GM18870 (cell line): Measurements from ENCODE around the gene PFKFB2.

Experiments used
- ATAC-seq: cut with Tn5 transposase; IDR thresholded peaks from one replicate; pipeline ENCODE4 v1.9.1; 2021; ENCODE audit warnings: moderate library complexity; ENCODE audit not compliant: unreplicated experiment

Gene PFKFB2

DNA sequence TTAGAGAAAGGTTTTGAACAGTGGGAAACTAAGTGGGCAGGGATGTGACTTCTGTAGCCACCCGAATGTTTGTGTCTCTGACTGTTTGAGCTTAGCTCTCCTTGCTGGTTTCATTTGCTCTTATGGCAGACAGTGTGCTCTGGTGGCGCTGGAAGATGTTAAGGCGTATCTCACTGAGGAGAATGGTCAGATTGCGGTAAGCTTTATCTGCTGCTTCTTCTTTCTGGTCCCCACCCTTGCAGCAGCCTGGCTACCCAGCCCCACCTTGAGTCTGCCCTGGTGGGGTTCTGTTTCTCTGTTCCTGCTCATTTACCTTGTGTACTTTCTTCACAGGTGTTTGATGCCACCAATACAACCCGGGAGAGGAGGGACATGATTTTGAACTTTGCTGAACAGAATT is 9.9 kb downstream of the PFKFB2 start:
- ATAC-seq, result no peak

DNA sequence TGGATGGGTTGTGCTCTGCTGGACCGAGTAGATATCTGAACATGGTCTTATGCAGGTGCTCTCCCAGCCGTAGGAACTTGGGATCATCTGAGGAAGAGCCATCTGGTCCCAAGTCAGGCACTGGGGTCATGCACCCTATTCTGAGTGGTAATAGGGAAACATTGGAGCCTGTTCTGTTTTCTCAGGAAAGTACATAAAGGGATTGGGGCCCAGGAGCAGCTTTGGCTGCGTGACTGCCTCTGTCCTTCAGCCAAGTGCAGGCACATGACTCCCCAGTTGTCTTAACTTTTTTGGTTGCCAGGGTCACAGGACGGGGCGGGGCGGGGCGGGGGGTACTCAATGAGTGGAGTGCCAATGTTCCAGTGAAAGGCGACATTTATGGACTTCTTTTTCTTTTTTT is 11.5 kb downstream of the PFKFB2 start:
- no peak for ATAC-seq

DNA sequence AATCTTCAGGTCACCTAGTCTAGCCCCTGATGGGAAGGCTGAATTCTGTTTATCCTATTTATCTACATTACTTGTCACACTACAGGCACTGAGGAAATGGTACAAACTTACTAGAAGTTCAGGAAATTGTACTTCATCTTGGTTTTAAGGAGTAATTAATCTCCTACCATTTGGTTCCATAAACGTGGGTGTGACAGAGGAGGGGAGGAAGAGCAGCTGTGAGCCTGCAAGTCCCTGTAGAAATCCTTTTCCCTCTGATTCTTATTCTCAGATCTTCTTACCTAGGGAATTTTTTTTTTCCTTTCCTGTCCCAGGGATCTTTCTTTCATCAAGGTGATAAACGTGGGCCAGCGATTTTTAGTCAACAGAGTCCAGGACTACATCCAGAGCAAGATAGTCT is 14.1 kb downstream of the PFKFB2 start:
- ATAC-seq, result no peak

DNA sequence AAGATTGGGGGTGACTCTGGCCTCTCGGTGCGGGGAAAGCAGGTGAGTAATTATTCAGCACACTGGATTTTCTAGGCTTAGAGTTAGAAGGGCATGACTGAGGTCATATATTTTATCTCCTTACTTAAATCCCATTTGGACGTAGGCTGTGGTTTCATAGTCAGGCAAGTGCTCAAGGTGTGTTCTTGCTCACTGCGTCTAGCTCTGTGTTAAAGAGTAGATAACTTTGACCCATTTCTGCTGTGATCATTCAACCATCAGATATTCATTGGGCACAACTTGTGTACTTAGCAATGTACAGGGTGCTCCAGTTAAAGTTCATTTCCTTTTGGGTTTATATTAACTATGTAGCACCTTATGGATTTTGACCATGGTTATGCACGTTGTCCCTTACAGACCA is 14.6 kb downstream of the PFKFB2 start:
- ATAC-seq, result no peak

DNA sequence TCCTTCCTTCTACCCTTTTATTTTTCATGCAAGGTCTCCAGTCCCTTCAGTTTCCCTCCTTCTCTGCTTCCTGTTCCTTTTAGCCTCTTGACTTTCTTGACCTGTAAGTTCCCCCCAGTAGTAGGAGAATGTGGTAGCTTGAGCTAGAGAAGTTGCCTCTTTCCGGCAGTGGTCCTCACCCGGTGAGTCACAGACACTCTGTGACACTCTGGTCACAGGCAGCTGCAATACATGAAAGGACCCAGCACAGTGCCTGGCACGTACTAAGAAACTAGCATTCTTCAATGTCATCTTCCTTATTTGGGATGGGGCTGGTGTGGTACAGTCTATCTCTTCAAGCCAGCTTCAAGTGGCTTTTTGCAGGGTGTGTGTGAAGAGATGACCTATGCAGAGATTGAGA is 16.0 kb downstream of the PFKFB2 start:
- no peak for ATAC-seq

DNA sequence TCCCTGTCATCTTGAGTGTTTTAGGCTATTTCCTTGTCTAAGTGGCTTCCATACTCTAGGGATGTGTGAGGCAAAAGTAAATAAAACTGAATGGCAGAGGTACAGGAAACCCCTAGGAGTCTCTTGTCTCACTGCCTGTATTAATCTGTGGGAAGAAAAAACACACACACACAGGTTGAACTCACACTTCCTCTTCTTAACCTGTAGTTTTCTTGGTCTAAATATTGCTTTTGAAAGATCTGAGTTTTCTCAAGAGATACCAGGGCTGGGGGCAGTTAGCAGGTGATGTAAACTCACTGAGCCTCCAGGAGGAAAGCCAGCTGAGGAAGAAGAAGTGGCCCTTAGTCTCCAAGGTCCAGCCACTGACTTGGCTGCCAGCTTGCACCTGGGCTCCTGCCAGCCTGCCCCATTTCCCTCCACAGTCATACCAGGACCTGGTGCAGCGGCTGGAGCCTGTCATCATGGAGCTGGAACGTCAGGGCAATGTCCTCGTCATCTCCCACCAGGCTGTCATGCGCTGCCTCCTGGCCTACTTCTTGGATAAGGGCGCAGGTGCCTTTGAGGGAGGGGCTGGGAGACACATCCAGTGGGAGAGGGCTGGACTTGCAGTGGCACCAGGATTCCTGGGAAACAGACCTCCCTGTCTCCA is 16.9 kb downstream of the PFKFB2 start:
- no peak for ATAC-seq

DNA sequence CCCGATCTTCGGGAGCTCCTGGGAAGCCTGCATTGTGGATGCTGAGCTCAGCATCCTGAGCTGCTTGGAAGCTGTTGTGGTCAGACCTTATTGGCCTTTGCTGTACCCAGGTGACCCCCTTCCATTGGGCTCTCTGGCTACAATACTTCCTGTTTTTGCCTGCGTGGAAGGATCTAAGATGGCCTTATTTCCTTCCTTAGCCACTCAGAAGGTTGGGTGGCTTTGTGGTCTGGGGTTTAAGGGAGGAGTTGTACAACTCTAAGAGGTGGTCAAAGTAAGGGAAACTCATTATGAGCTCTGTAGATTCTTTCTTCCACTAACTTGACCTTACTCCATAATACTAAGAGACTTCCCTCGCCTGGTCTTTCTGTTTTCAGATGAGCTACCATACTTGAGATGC is 17.7 kb downstream of the PFKFB2 start:
- ATAC-seq, result no peak

DNA sequence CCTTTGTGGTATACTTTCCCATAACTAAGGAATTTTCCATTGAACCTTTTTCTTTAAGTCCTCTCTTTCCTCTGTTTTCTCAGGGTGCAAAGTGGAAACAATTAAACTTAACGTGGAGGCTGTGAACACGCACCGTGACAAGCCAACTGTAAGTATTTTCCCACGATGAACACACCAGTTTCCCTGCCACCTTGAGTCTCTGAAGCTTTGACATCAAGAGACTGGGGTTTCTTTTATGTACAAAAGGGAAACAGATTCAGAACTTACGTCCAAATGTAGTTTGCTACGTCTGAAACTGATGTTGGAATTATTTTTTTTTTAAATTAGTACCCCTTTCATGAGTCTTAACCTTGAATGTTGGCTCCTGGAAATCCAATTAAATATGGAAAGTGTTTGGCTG is 18.4 kb downstream of the PFKFB2 start:
- no peak for ATAC-seq

DNA sequence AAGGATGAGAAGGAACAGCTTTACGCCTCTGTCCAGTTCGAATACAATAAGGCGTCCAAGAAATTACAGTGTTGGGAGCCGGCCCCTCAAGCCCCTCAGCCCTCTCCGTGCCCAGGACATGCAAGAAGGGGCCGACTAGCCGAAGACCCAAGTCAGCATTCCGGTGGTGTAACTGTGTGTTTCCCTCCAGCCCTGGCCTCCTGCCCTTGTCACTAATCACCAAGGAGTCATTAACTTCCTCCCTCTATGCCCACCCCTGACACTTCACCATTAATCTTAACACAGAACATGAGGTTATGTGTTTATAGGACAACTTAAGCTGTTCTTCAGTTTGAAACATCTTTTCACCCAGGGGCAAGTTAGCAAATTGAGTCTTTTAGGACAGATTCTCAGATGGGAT is 19.2 kb downstream of the PFKFB2 start:
- ATAC-seq, result no peak

DNA sequence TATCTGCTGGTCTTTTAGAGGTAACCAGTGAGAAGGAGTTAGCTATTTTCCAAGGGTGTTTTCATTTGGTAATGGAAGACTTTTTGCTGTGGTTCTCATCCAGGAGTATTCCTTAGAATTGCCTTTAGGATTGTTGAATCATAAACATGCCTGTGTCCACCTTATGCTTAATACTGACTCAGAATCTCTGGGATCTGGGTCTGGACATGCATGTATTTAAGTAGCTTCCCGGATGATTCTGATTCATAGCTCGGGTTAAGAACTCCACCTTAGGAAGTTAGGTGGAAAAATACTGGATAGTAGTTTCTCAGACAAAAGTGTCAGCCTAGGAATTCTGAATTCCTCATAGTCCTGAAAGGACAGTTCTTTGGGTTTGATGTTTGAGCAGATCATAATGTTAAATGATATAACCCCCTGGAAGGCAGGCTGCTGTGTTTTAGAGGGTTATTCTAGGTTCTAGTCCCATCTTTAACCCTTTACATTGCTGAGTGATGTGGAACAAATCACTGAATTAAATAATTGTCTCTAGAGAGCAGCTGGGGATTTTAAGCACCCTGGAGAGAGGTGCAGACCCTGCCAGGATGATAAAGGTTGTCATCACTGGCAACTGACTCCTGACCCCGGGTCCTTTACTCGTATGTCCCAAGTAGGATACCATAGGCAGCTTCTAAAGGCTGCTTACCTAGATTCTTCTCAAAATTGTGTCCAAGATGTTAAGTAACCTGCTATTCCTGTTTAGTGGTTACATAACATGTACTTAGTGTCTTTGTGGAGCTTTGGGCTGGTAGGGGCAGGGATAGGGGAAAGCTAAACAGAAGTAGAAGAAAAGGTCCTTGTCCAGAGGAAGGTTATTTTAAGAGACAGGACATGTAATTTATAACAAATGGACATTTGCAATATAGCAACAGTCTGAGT is 21.1 kb downstream of the PFKFB2 start:
- ATAC-seq, result no peak

DNA sequence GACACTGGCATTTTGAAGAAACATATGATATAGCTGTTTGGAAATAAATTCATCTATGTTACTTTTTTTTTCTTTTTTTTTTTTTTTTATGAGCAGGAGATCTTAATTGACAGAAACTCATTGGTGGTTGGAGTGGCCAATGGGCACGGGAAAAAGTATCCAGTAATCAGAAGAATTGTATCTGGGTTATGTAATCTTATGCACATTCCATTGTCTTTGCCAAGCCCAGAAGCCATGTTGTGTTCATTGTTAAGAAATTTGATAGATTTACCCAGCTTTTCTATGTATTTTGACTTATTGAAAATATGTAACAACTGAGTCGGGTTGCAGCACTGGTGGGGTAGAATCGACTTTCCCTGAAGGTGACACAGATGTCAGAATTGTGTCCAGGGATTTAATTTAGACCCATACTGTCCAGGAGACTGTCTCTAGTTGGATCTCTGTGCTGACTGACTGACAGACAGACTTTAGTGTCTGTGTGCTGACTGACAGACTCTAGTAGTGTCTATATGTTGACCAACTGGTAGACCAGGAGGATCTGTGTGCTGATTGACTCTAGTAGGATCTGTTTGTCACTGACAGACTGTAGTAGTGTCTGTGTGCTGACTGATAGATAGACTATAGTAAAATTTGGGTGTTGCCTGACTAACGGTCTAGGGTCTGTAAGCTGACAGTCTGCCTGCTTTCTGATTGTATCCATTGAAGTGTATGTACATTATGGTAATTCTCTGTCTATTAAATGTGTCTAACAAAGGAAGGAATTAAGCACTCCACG is 23.3 kb downstream of the PFKFB2 start:
- no peak for ATAC-seq

DNA sequence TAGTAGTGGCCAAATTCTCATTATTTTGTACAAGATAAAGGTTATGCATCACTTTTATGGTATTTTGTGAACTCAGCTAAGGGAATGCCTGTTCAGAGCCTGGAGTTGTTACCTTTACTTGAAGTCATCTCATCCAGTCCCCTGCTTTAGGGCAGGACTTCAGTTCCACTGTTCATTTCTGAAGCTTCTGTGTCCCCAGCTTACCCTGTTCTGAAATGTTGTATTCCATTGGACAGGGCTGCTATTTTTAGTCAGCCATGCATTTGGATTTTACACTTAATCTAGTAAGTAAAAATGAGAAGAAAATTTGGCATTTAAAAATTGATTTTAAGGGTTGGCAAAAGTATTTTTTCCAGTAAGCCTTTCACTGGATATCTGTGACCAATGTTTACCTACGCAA is 23.9 kb downstream of the PFKFB2 start:
- no peak for ATAC-seq

DNA sequence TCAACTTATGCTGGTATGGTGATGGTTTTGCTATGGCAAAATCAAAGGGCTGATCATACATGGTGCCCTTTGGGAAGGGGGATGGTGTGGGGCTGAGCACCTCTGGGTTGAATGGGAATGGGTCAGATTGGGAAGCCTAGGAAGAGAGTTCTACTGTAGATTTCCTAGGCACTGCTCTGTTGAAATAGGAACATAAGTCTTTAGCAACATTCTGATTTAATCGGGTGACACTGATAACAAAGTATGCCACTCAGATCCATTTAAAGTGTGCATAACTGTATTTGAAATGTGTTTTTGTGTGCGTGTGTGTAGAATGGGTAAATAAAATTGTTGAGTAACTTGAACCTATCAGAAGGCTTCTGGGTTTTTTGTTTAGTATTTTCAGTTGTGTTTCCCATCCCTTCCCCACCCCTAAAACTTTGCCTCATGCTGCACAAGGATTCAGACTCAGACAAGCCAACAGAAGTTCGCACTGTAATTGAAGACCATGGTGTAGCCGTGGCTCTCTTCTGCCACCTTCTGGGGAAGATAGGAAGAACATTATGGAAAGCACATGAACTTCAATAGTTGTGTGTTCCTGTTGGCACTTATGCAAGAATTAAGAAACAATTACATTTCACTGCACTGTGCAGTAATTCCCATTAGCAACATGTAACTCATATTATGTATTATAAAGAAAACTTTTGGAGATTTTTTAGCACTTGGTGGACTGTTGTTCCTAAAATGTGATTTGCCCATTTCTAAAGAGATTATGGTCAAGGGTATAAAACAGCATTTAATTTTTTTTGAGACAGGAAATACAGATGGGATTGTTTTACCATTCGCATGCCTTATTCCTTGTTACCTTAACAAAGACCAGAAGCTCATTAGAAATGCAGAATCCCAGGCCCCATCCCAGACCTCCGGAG is 24.6 kb downstream of the PFKFB2 start:
- no peak for ATAC-seq

DNA sequence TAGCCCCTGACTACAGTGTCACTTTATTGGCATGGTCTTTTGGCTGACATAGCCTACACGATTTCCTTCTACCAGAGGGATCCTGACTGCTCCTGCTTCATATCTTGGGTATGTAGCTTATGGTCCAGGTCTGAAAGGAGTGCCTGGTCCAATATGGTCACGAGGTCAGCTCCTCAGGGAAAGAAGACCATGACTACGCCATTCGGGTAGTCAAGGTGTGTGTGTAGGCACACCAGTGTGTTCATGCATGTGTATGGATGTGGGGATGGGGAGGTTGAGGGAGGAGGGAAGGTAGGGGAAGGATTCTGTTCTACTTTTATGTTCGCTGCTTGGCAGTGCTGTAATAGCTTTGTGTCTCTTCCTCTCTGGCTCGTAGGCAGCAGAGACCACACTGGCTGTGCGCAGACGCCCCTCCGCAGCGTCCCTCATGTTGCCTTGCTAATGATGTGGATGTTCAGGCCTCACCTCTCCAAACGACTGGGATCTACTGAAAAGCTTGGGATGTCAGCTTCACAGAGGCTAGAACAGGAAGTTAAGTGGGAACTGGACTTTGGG is 25.6 kb downstream of the PFKFB2 start:
- ATAC-seq, result no peak

DNA sequence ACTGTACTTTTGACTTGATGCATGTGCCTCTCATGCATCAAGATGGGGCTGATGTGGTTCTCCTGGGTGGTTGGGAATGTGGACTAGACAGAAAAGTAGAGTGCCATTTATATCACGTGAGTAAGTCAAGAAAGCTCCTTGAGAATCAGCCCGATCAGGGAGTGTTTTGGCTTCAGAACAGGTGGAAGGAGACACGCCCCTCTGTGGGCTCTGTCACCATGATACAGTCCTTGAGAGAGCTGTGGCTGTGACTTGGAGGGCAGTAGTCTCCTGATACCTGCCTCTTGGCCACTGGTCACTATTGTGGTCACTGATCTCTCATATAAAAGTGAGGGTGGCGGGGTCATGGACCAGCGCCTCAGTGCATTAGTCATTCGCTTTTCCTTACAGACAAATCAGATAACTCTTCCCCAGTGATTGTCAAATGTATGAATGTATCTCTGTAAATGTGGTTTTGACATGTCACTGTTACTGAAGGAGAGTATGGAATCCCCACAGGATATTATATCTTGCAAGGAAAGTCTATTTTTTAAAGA is 26.7 kb downstream of the PFKFB2 start:
- no peak for ATAC-seq

DNA sequence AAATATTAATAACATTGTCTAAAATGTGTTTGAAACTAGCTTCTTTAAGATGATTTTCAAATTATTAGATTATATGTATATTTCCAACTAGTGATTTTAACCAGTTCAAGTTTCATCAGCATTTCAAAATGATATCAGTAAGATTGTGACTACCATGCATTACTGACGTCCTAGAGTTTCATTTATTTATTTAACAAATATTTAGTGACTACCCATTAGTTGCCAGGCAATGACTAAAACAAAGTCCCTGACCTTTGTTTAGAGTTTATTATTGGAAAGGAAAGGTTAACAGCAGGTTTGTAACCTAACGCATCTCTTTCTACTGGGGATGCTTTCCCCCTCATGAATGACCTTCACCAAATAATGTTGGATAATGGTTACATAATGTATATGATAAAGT is 28.0 kb downstream of the PFKFB2 start:
- ATAC-seq, result no peak

DNA sequence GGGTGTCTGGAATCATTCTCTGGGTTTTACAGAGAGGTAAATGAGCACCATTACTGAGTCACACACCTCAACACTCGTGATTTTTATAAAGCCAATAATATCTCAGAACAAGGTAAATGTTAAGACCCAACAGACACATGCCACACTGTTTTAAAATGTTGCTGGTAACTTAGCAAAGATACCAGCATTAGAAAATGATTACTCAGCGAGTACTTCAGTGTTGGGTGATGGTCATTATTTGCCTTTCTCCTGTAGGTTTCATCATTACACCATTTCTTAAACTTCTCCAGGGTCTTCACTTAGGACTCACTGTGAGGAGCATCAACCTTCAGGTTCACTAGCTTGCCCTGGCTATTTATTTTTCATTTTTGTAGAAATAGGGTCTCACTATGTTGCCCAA is 28.7 kb downstream of the PFKFB2 start:
- ATAC-seq, result no peak

DNA sequence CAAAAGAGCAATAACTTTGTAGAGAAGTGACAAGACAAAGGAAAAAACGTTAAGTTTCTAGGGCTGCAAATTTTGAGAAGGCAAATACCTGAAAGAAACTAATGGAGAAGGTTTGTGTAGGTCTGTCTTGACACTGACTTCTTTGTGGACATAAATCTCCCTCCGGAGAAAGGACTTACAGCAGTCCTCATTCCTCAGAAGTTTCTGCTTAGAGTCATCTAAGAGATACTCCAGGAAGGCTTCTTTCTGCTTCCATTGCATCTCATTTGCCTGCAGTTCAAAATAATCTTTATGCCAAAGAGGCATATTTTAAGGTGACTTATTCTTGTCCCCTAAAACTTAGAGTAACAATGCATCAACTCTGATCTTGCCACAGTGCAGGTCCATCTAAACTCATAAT is 31.2 kb downstream of the PFKFB2 start:
- no peak for ATAC-seq

DNA sequence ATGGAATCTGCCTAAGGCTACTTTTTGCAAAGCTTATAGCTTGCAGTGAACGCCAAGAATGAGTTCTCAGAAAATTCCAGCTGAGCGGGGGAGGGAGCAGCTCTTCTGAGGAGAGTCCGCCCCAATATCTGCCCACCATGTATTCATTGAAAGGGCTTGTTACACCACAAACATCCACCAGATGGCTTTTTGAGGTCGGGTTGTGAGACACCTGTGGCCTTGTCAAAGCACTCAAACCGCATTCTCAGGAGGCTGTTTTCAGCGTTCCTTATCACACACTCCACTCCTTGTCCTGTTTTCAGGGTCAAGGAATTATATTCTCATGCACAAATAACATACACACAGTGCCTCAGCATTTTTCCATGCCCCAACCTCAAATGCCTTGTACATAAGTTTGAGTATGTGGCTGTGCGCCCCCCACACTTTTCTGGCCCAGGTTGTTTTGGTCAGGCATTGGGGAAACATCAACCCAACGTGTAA is 31.7 kb downstream of the PFKFB2 start:
- no peak for ATAC-seq

DNA sequence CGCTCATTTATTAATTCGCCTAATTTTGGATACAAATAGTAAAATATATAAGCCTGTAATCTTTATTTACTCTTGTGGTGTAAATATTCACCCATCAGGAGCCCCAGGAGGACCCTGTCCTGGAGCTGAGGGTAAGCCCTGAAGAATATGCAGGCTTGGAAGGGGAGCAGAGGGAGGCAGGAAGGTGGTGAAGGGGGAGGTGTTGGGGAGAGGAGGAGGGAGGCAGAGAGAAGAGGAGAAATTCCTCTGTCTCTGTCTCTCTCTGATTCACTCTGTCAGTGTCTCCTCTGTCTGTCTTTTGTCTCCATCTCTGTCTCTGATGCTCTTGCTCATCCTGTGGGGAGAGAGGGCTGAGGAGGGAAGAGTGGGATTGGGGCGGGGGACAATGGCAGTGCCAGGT is 32.8 kb downstream of the PFKFB2 start:
- ATAC-seq, result no peak
